HEK293 (cell line): ENCODE data around the gene FLOT2.

Source experiments
- GLIS1 ChIP-seq: fragments of 450-650 bp; formaldehyde crosslinking; IDR thresholded peaks from 2 replicates; pipeline ENCODE4 v1.5.1; 2016; ENCODE audit warnings: missing biosample characterization, missing genetic modification characterization
- GLIS2 ChIP-seq: fragments of 450-650 bp; formaldehyde crosslinking; IDR thresholded peaks from 2 replicates; pipeline ENCODE4 v1.5.1; 2016; ENCODE audit warnings: missing biosample characterization, missing genetic modification characterization
- HOXA7 ChIP-seq: sonication (generic); formaldehyde crosslinking; IDR thresholded peaks from 2 replicates; pipeline ENCODE4 v1.8.1; 2022; ENCODE audit warnings: missing genetic modification reagents, borderline replicate concordance
- KLF8 ChIP-seq: fragments of 450-650 bp; formaldehyde crosslinking; IDR thresholded peaks from 2 replicates; pipeline ENCODE4 v1.5.1; 2016; ENCODE audit warnings: missing biosample characterization, missing genetic modification characterization
- MEIS1 ChIP-seq: sonication (generic); formaldehyde crosslinking; IDR thresholded peaks from 2 replicates; pipeline ENCODE4 v1.8.1; 2022; ENCODE audit warnings: missing genetic modification reagents, mild to moderate bottlenecking, borderline replicate concordance
- MZF1 ChIP-seq: fragments of 450-650 bp; formaldehyde crosslinking; IDR thresholded peaks from 2 replicates; pipeline ENCODE4 v1.5.1; 2017; ENCODE audit warnings: missing biosample characterization, missing genetic modification characterization, borderline replicate concordance
- SP7 ChIP-seq: fragments of 450-650 bp; formaldehyde crosslinking; IDR thresholded peaks from 2 replicates; pipeline ENCODE4 v1.5.1; 2016; ENCODE audit warnings: missing biosample characterization, missing genetic modification characterization
- TRIM28 ChIP-seq: IDR thresholded peaks from 2 replicates; pipeline ENCODE4 v1.6.1; 2011; ENCODE audit warnings: low read length, control low read depth, borderline replicate concordance
- ZBTB17 ChIP-seq: fragments of 450-650 bp; formaldehyde crosslinking; IDR thresholded peaks from 2 replicates; pipeline ENCODE4 v1.5.1; 2016; ENCODE audit warnings: missing biosample characterization, missing genetic modification characterization
- ZBTB21 ChIP-seq: fragments of 450-650 bp; formaldehyde crosslinking; IDR thresholded peaks from 2 replicates; pipeline ENCODE4 v1.5.1; 2017; ENCODE audit warnings: missing biosample characterization, missing genetic modification characterization
- ZNF146 ChIP-seq: fragments of 450-650 bp; formaldehyde crosslinking; IDR thresholded peaks from 2 replicates; pipeline ENCODE4 v1.5.1; 2016; ENCODE audit warnings: missing biosample characterization, missing genetic modification characterization
- ZNF174 ChIP-seq: fragments of 450-650 bp; formaldehyde crosslinking; IDR thresholded peaks from 2 replicates; pipeline ENCODE4 v1.5.0; 2017; ENCODE audit warnings: missing biosample characterization, mild to moderate bottlenecking, missing genetic modification characterization
- ZNF184 ChIP-seq: fragments of 450-650 bp; IDR thresholded peaks from 2 replicates; pipeline ENCODE4 v1.5.1; 2018; ENCODE audit warnings: missing biosample characterization, mild to moderate bottlenecking, missing genetic modification characterization
- ZNF19 ChIP-seq: fragments of 450-650 bp; formaldehyde crosslinking; IDR thresholded peaks from 2 replicates; pipeline ENCODE4; 2016; ENCODE audit warnings: missing biosample characterization, missing genetic modification characterization, low read depth
- ZNF248 ChIP-seq: fragments of 450-650 bp; formaldehyde crosslinking; IDR thresholded peaks from 2 replicates; pipeline ENCODE4 v1.5.1; 2017; ENCODE audit warnings: missing biosample characterization, missing genetic modification characterization
- ZNF335 ChIP-seq: fragments of 450-650 bp; formaldehyde crosslinking; conservative IDR thresholded peaks from 2 replicates; pipeline ENCODE4 v1.5.1; 2016; ENCODE audit warnings: missing biosample characterization, missing genetic modification characterization
- ZNF530 ChIP-seq: fragments of 450-650 bp; formaldehyde crosslinking; IDR thresholded peaks from 2 replicates; pipeline ENCODE4 v1.5.1; 2016; ENCODE audit warnings: low read depth, missing biosample characterization, missing genetic modification characterization
- ZNF560 ChIP-seq: fragments of 450-650 bp; formaldehyde crosslinking; IDR thresholded peaks from 2 replicates; pipeline ENCODE4 v1.5.1; 2017; ENCODE audit warnings: missing biosample characterization, missing genetic modification characterization, borderline replicate concordance
- ZNF610 ChIP-seq: fragments of 450-650 bp; formaldehyde crosslinking; IDR thresholded peaks from 2 replicates; pipeline ENCODE4 v1.5.1; 2016; ENCODE audit warnings: missing biosample characterization, missing genetic modification characterization, borderline replicate concordance
- ZNF664 ChIP-seq: fragments of 450-650 bp; formaldehyde crosslinking; IDR thresholded peaks from 2 replicates; pipeline ENCODE4 v1.5.1; 2016; ENCODE audit warnings: missing biosample characterization, missing genetic modification characterization
- ZNF701 ChIP-seq: fragments of 450-650 bp; formaldehyde crosslinking; IDR thresholded peaks from 2 replicates; pipeline ENCODE4 v1.5.1; 2016; ENCODE audit warnings: missing biosample characterization, missing genetic modification characterization
- ZNF785 ChIP-seq: fragments of 450-650 bp; formaldehyde crosslinking; IDR thresholded peaks from 2 replicates; pipeline ENCODE4 v1.5.1; 2016; ENCODE audit warnings: missing biosample characterization, missing genetic modification characterization
- ZNF843 ChIP-seq: fragments of 450-650 bp; formaldehyde crosslinking; IDR thresholded peaks from 2 replicates; pipeline ENCODE4 v1.5.1; 2016; ENCODE audit warnings: missing biosample characterization, missing genetic modification characterization
- ZSCAN30 ChIP-seq: fragments of 450-650 bp; IDR thresholded peaks from 2 replicates; pipeline ENCODE4 v1.5.1; 2018; ENCODE audit warnings: missing biosample characterization, mild to moderate bottlenecking, missing genetic modification characterization, moderate library complexity
- TF ChIP-seq, protein P1 (sequence below): fragments of 450-650 bp; formaldehyde crosslinking; optimal IDR thresholded peaks from 2 replicates; pipeline ENCODE3; 2016; ENCODE audit warnings: missing biosample characterization, mild to moderate bottlenecking, missing genetic modification characterization
- TF ChIP-seq, protein P2 (sequence below): fragments of 450-650 bp; formaldehyde crosslinking; IDR thresholded peaks from 2 replicates; pipeline ENCODE4 v1.5.1; 2016; ENCODE audit warnings: missing biosample characterization, missing genetic modification characterization
- TF ChIP-seq, protein P3 (sequence below): fragments of 450-650 bp; formaldehyde crosslinking; IDR thresholded peaks from 2 replicates; pipeline ENCODE4 v1.5.1; 2016; ENCODE audit warnings: missing biosample characterization, missing genetic modification characterization, low read depth
- TF ChIP-seq, protein P4 (sequence below): fragments of 450-650 bp; formaldehyde crosslinking; IDR thresholded peaks from 2 replicates; pipeline ENCODE4 v1.5.1; 2016; ENCODE audit warnings: missing biosample characterization, missing genetic modification characterization
- TF ChIP-seq, protein P5 (sequence below): fragments of 450-650 bp; formaldehyde crosslinking; IDR thresholded peaks from 2 replicates; pipeline ENCODE4; 2016; ENCODE audit warnings: missing biosample characterization, missing genetic modification characterization
- TF ChIP-seq, protein P6 (sequence below): fragments of 450-650 bp; formaldehyde crosslinking; IDR thresholded peaks from 2 replicates; pipeline ENCODE4 v1.5.1; 2016; ENCODE audit warnings: missing biosample characterization, missing genetic modification characterization

The FLOT2 gene

DNA sequence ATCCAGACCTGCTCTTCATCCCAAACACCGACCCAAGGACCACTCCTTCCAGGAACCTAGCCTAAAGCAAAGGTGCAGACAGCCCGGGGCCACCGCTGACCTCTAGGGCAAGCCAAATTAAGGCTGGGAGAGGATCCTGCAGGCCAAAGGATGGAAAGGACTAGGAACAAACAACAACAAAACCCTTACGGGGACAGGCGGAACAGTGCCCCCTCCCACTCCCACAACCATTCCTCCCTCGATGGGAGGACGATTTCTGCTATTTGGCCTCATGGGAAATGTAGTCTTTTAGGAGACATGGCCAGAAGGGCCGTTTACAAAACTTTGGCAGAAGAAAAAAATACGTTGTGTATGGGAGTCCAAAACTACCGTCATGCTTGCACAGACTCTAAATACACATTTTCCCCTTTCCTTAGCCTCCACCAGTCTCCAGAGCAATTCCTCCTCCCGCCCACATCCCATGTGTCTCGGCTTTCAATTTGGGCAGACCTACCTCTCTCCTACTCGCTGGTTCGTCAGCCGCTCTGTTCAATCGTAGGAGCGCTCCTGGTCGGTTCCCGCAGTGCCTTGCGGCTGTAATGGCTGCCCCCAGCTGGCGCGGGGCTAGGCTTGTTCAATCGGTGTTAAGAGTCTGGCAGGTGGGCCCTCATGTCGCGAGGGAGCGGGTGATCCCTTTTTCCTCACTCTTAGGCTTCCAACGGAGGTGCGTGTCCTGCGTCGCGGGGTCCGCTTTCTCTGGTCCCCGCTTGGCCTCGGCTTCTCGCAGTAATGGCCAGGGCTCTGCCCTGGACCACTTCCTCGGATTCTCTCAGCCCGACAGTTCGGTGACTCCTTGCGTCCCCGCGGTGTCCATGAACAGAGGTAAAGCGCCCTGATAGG lies 42.8 kb downstream of the FLOT2 start, which contains the start of gene ERAL1 (continued):
- TF ChIP-seq, protein P1, sequence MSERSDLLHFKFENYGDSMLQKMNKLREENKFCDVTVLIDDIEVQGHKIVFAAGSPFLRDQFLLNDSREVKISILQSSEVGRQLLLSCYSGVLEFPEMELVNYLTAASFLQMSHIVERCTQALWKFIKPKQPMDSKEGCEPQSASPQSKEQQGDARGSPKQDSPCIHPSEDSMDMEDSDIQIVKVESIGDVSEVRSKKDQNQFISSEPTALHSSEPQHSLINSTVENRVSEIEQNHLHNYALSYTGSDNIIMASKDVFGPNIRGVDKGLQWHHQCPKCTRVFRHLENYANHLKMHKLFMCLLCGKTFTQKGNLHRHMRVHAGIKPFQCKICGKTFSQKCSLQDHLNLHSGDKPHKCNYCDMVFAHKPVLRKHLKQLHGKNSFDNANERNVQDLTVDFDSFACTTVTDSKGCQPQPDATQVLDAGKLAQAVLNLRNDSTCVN: peak; percentile 38
- TF ChIP-seq ZNF560 (no peak), ZNF664 (tag by site-specific recombination) (no peak), SP7 (peak; percentile 70), ZNF248 (tag by site-specific recombination) (no peak), ZBTB17 (tag by site-specific recombination) (peak; percentile 100), KLF8 (tag by site-specific recombination) (peak; percentile 88), ZNF785 (tag by site-specific recombination) (no peak), ZNF530 (tag by site-specific recombination) (no peak), ZNF843 (peak; percentile 37; the same call in 1 of the 2 replicates), ZNF335 (tag by site-specific recombination) (peak; percentile 99), ZBTB21 (tag by site-specific recombination) (0 out of 2 replicates have a peak, but pooled peaks have one; percentile 12), HOXA7 (CRISPR knock-in tag) (no peak), MZF1 (no peak), ZNF19 (tag by site-specific recombination) (no peak), ZNF184 (tag by site-specific recombination) (no peak), TRIM28 (peak; percentile 96), GLIS1 (tag by site-specific recombination) (no peak), ZSCAN30 (peak; percentile 18), MEIS1 (CRISPR knock-in tag) (no peak), GLIS2 (no peak), ZNF174 (tag by site-specific recombination) (no peak), ZNF146 (tag by site-specific recombination) (0 out of 2 replicates have a peak, but pooled peaks have one; percentile 9), ZNF701 (tag by site-specific recombination) (no peak), ZNF610 (tag by site-specific recombination) (peak; percentile 87)
- TF ChIP-seq, protein P2, sequence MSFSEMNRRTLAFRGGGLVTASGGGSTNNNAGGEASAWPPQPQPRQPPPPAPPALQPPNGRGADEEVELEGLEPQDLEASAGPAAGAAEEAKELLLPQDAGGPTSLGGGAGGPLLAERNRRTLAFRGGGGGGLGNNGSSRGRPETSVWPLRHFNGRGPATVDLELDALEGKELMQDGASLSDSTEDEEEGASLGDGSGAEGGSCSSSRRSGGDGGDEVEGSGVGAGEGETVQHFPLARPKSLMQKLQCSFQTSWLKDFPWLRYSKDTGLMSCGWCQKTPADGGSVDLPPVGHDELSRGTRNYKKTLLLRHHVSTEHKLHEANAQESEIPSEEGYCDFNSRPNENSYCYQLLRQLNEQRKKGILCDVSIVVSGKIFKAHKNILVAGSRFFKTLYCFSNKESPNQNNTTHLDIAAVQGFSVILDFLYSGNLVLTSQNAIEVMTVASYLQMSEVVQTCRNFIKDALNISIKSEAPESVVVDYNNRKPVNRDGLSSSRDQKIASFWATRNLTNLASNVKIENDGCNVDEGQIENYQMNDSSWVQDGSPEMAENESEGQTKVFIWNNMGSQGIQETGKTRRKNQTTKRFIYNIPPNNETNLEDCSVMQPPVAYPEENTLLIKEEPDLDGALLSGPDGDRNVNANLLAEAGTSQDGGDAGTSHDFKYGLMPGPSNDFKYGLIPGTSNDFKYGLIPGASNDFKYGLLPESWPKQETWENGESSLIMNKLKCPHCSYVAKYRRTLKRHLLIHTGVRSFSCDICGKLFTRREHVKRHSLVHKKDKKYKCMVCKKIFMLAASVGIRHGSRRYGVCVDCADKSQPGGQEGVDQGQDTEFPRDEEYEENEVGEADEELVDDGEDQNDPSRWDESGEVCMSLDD (tag by site-specific recombination): no peak
- TF ChIP-seq, protein P3, sequence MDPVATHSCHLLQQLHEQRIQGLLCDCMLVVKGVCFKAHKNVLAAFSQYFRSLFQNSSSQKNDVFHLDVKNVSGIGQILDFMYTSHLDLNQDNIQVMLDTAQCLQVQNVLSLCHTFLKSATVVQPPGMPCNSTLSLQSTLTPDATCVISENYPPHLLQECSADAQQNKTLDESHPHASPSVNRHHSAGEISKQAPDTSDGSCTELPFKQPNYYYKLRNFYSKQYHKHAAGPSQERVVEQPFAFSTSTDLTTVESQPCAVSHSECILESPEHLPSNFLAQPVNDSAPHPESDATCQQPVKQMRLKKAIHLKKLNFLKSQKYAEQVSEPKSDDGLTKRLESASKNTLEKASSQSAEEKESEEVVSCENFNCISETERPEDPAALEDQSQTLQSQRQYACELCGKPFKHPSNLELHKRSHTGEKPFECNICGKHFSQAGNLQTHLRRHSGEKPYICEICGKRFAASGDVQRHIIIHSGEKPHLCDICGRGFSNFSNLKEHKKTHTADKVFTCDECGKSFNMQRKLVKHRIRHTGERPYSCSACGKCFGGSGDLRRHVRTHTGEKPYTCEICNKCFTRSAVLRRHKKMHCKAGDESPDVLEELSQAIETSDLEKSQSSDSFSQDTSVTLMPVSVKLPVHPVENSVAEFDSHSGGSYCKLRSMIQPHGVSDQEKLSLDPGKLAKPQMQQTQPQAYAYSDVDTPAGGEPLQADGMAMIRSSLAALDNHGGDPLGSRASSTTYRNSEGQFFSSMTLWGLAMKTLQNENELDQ (tag by site-specific recombination): no peak
- TF ChIP-seq, protein P4, sequence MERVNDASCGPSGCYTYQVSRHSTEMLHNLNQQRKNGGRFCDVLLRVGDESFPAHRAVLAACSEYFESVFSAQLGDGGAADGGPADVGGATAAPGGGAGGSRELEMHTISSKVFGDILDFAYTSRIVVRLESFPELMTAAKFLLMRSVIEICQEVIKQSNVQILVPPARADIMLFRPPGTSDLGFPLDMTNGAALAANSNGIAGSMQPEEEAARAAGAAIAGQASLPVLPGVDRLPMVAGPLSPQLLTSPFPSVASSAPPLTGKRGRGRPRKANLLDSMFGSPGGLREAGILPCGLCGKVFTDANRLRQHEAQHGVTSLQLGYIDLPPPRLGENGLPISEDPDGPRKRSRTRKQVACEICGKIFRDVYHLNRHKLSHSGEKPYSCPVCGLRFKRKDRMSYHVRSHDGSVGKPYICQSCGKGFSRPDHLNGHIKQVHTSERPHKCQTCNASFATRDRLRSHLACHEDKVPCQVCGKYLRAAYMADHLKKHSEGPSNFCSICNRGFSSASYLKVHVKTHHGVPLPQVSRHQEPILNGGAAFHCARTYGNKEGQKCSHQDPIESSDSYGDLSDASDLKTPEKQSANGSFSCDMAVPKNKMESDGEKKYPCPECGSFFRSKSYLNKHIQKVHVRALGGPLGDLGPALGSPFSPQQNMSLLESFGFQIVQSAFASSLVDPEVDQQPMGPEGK (tag by site-specific recombination): peak; percentile 84
- TF ChIP-seq, protein P5, sequence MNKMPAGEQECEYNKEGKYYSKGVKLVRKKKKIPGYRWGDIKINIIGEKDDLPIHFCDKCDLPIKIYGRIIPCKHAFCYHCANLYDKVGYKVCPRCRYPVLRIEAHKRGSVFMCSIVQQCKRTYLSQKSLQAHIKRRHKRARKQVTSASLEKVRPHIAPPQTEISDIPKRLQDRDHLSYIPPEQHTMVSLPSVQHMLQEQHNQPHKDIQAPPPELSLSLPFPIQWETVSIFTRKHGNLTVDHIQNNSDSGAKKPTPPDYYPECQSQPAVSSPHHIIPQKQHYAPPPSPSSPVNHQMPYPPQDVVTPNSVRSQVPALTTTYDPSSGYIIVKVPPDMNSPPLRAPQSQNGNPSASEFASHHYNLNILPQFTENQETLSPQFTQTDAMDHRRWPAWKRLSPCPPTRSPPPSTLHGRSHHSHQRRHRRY (tag by site-specific recombination): no peak
- TF ChIP-seq, protein P6, sequence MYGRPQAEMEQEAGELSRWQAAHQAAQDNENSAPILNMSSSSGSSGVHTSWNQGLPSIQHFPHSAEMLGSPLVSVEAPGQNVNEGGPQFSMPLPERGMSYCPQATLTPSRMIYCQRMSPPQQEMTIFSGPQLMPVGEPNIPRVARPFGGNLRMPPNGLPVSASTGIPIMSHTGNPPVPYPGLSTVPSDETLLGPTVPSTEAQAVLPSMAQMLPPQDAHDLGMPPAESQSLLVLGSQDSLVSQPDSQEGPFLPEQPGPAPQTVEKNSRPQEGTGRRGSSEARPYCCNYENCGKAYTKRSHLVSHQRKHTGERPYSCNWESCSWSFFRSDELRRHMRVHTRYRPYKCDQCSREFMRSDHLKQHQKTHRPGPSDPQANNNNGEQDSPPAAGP (tag by site-specific recombination): peak; percentile 84; the same call in 1 of the 2 replicates
